Loucy (cell line): ENCODE data around the gene HSF2BP.

Experiments used
- H2AFZ ChIP-seq: fragments of 200-600 bp; sonication (generic); 2 replicates; pipeline ENCODE4 v1.6.0; 2016; ENCODE audit warnings: antibody characterized with exemption, mild to moderate bottlenecking, low read length, moderate library complexity
- H3F3A ChIP-seq: fragments of 200-600 bp; 2 replicates; pipeline ENCODE4 v1.6.0; 2016; ENCODE audit warnings: antibody characterized with exemption, low read depth, mild to moderate bottlenecking
- H3K27me3 ChIP-seq: fragments of 200-600 bp; sonication (generic); 2 replicates; pipeline ENCODE4 v1.6.1; 2014; ENCODE audit warnings: low read length, mild to moderate bottlenecking; ENCODE audit not compliant: insufficient read depth, poor library complexity, severe bottlenecking
- H3K36me3 ChIP-seq: fragments of 200-600 bp; sonication (generic); 2 replicates; pipeline ENCODE4 v1.6.1; 2016; ENCODE audit warnings: low read length; ENCODE audit not compliant: insufficient read depth
- H3K4me1 ChIP-seq: fragments of 200-600 bp; sonication (generic); 2 replicates; pipeline ENCODE4 v1.5.1; 2014; ENCODE audit warnings: low read length, mild to moderate bottlenecking; ENCODE audit not compliant: insufficient read depth, poor library complexity, severe bottlenecking
- H3K4me2 ChIP-seq: fragments of 200-600 bp; sonication (generic); 2 replicates; pipeline ENCODE4 v1.6.0; 2014; ENCODE audit warnings: antibody characterized with exemption, low read length, low read depth, mild to moderate bottlenecking; ENCODE audit not compliant: poor library complexity, severe bottlenecking
- H3K4me3 ChIP-seq: fragments of 200-600 bp; sonication (generic); 2 replicates; pipeline ENCODE4 v1.5.1; 2014; ENCODE audit warnings: low read length, mild to moderate bottlenecking, mixed read lengths; ENCODE audit not compliant: poor library complexity, severe bottlenecking
- H3K79me2 ChIP-seq: fragments of 200-600 bp; sonication (generic); 2 replicates; pipeline ENCODE4 v1.6.1; 2014; ENCODE audit warnings: low read length; ENCODE audit not compliant: insufficient read depth
- H3K9ac ChIP-seq: fragments of 200-600 bp; sonication (generic); 2 replicates; pipeline ENCODE4 v1.6.0; 2014; ENCODE audit warnings: mild to moderate bottlenecking, low read depth, low read length, moderate library complexity; ENCODE audit not compliant: poor library complexity, severe bottlenecking
- H3K9me2 ChIP-seq: fragments of 200-600 bp; sonication (generic); replicated peaks from 2 replicates; pipeline ENCODE4 v1.6.1; 2016; ENCODE audit warnings: low read depth, low read length, mixed read lengths
- H3K9me3 ChIP-seq: fragments of 200-600 bp; sonication (generic); 2 replicates; pipeline ENCODE4 v1.6.1; 2014; ENCODE audit warnings: mild to moderate bottlenecking, antibody characterized with exemption, low read length, low read depth; ENCODE audit not compliant: insufficient read depth
- H4K20me1 ChIP-seq: fragments of 200-600 bp; sonication (generic); 2 replicates; pipeline ENCODE4 v1.6.0; 2014; ENCODE audit warnings: antibody characterized with exemption, low read length, mild to moderate bottlenecking; ENCODE audit not compliant: insufficient read depth, poor library complexity, severe bottlenecking
- CTCF ChIP-seq: fragments of 200-600 bp; sonication (generic); conservative IDR thresholded peaks from 2 replicates; pipeline ENCODE4 v1.5.1; 2014; ENCODE audit warnings: mild to moderate bottlenecking, antibody characterized with exemption, low read length
- EZH2phosphoT487 ChIP-seq: fragments of 200-600 bp; IDR thresholded peaks from 2 replicates; pipeline ENCODE4 v1.6.1; 2018; ENCODE audit warnings: antibody characterized with exemption, mild to moderate bottlenecking, moderate library complexity, borderline replicate concordance

Gene HSF2BP

GRCh38 chr21:43679951-43680350 lies 20.7 kb upstream of the HSF2BP start:
- Histone ChIP-seq H3K9me3 (no peaks in the 10 kb centered on the region), H4K20me1 (peaks cover 3% of the 10 kb centered on the region), H3K4me2 (no peak overlapping the region), H2AFZ (no peak overlapping the region), H3K79me2 (no peaks in the 10 kb centered on the region), H3K4me3 (no peak overlapping the region), H3K27me3 (no peaks in the 10 kb centered on the region), H3K4me1 (no peaks in the 10 kb centered on the region), H3K9me2 (no peaks in the 10 kb centered on the region), H3F3A (no peaks in the 10 kb centered on the region), H3K9ac (no peak overlapping the region), H3K36me3 (peaks cover 74% of the 10 kb centered on the region; the same call in 1 of the 2 replicates)
- TF ChIP-seq CTCF: no peak

GRCh38 chr21:43676391-43676790 lies 17.1 kb upstream of the HSF2BP start:
- no peak overlapping the region for H3K4me3 ChIP-seq
- no peaks in the 10 kb centered on the region for H3F3A ChIP-seq
- H3K9me3 ChIP-seq: no peaks in the 10 kb centered on the region
- no peak overlapping the region for H3K4me2 ChIP-seq
- H4K20me1 ChIP-seq: peaks cover 3% of the 10 kb centered on the region
- H3K79me2 ChIP-seq: no peaks in the 10 kb centered on the region
- no peaks in the 10 kb centered on the region for H3K4me1 ChIP-seq
- no peaks in the 10 kb centered on the region for H3K9me2 ChIP-seq
- no peak overlapping the region for H2AFZ ChIP-seq
- H3K36me3 ChIP-seq: peaks cover 77% of the 10 kb centered on the region; the same call in 1 of the 2 replicates
- no peak overlapping the region for H3K9ac ChIP-seq
- TF ChIP-seq EZH2phosphoT487 (no peak), CTCF (no peak)
- H3K27me3 ChIP-seq: no peaks in the 10 kb centered on the region

GRCh38 chr21:43675871-43676270 lies 16.6 kb upstream of the HSF2BP start:
- Histone ChIP-seq H3K4me3 (no peak overlapping the region), H3K9me2 (no peaks in the 10 kb centered on the region), H3F3A (no peaks in the 10 kb centered on the region), H3K36me3 (peaks cover 81% of the 10 kb centered on the region; the same call in 1 of the 2 replicates), H3K9ac (no peak overlapping the region), H3K79me2 (no peaks in the 10 kb centered on the region), H2AFZ (no peak overlapping the region), H4K20me1 (peaks cover 3% of the 10 kb centered on the region), H3K27me3 (no peaks in the 10 kb centered on the region), H3K4me1 (no peaks in the 10 kb centered on the region), H3K9me3 (no peaks in the 10 kb centered on the region), H3K4me2 (no peak overlapping the region)
- TF ChIP-seq CTCF: no peak
- no peak for TF ChIP-seq EZH2phosphoT487
